GM18505 (cell line): ENCODE measurements around the gene GRID1.

Experiments used
- ATAC-seq: cut with Tn5 transposase; IDR thresholded peaks from one replicate; pipeline ENCODE4 v1.9.1; 2021; ENCODE audit not compliant: unreplicated experiment
- POLR2A ChIP-seq: IDR thresholded peaks from 4 replicates; pipeline ENCODE4 v1.6.1; 2011; ENCODE audit warnings: borderline replicate concordance; ENCODE audit not compliant: insufficient read depth, insufficient read length; ENCODE audit errors: extremely low read depth

The GRID1 gene

GRCh38 chr10:86030312-86030711 is 336.3 kb downstream of the GRID1 start:
- no peak for ATAC-seq
- no peak for TF ChIP-seq POLR2A

- ATAC-seq = no peak
Measured at GRCh38 chr10:86027346-86027745, 339.2 kb downstream of the GRID1 start.

DNA sequence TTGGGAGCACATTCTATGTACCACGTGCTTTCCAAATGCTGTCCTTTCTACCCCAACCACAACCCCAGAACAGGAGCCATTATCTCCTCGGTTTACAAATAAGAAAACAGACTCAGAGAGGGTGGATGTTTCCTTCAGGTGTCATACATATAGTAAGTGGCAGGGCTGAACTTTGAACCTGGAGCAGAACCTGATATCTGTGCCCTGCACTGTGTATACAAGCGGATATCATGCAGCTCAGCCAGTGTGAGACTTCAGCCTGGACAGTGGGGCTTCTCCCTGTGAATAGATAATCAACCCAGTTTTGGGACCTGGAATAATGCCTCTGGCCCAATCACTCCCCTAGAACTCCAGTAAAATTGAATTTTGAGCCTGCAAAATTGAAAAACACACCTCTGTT is 341.1 kb downstream of the GRID1 start:
- no peak for ATAC-seq
- no peak for TF ChIP-seq POLR2A

More at GRCh38 chr10:86027346-86027745, 339.2 kb downstream of the GRID1 start:
- TF ChIP-seq POLR2A = no peak

DNA sequence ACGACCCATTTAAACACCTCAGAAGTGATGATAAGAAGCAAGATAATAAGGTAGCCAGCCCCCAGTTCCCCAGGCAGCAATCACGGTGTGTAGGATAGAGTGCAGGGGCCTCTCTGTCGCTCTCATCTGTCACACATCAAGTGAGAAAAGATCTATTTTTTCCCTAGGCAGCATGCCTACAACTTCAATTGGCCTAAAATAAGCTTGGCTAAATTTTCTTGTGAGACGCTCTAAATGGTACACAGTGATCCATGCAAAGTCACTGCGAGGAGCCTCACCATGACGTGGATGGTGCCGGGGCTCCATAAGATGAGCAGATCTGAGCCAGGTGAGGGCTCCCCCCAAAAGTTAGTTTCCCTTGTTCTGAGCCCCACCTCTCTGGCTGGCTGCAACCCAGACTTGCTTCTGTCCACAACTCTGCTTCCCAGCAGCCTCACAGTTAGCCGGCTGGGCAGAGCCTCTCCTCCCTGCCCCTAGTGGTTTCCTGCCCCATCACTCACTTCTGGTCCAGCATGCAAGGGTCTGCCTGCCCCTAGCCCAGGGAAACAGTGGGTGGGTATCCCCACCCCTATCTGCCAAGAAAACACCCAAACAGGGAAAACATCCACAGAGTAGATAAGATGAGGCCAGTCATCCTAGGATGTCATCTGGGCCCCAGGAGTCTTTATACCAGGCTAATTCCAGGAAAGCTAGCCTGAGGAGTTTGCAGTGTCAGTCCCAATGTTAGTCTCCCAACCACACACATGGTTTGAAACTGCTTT is 342.1 kb downstream of the GRID1 start:
- ATAC-seq = no peak
- no peak for TF ChIP-seq POLR2A

DNA sequence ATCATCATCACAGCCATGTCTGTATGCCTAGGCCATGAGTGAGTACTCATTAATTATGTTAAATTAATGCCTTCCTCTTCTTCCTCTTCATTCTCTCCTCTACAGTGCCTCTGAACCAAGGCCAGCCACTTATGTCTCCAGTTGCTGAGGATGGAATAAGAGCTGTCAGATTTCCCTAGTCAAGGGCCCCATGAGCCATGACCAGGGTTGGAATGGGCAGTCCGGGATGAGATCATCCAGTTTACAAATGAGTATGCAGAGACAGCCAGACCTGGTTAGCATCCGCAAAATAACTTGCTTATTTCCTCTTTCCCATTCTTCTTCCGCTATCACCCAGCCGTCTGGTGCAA is 342.7 kb downstream of the GRID1 start:
- TF ChIP-seq POLR2A = no peak
- ATAC-seq = no peak

DNA sequence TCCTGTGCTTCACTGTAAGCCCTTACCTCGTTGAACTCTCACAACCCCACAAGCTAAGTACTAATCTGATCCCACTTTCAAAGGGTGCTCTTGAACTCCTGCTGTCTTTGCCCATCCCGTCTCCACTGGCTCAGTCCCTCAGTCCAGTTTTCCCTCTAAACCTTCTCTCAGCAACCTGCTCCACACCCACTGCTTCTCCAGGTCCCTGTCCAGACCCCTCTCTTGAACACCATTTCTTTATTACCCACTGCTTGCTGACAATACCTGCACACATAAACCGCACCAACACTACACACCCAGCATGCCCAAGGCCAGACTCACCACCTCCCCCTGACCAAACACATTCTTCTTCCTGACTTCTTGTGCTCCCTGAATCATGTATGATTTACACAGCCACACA is 343.3 kb downstream of the GRID1 start:
- TF ChIP-seq POLR2A = no peak
- no peak for ATAC-seq

- no peak for TF ChIP-seq POLR2A
- ATAC-seq = no peak
Measured at GRCh38 chr10:86022906-86023305, 343.7 kb downstream of the GRID1 start.

DNA sequence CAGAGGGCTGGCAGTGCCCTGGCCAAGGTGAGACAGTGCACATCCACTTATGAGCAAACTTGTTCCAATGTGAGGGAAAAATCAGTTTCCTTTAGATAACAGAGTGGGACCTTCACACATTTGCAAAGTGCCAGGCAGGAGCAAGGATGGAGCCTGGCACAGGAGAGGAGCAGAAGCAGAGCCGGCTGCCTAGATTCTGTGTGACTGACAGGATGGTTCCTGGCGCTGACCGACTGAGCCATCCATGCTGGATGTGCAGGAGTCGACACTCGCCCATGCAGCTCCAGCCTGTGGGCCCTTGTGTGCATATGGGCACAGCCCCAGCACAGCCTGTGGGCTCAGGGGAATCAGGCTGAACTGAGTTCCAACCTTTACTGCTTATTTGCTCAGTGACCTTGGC is 346.5 kb downstream of the GRID1 start:
- no peak for ATAC-seq
- no peak for TF ChIP-seq POLR2A

DNA sequence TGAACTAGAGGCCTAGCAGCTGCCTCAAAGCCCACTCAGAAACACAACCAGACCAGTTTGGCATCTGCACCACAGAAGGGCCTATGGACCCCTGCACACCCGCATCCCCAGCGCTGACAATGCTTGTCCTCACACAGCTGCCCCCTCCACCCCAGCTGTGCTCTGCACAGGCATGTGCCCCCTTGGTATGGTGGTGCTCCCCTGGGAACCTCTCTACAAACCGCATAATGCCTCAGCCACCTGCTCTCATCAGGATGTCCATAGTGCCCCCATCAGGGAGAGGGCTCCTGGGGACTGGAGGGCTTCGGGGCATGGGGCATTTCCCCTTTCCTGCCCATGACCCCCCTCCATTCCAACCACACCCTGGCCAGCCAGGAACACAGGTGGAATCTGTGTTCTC is 347.5 kb downstream of the GRID1 start:
- no peak for TF ChIP-seq POLR2A
- ATAC-seq = no peak

DNA sequence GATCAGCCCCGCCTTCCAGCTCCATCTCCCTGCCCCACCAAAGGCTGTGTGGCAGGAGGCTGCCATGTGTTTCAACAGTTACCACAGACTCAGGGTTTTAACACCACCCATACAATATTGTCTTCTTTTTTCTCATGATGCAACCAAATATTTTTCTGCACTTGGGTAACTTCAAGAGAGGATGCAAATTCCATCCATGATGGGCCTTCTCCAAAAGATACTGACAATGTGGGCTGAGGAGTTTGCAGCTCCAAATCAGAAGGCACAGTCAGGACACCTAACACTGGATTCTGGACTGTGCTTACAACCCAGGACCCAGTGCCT is 347.9 kb downstream of the GRID1 start:
- ATAC-seq = no peak
- TF ChIP-seq POLR2A = no peak

DNA sequence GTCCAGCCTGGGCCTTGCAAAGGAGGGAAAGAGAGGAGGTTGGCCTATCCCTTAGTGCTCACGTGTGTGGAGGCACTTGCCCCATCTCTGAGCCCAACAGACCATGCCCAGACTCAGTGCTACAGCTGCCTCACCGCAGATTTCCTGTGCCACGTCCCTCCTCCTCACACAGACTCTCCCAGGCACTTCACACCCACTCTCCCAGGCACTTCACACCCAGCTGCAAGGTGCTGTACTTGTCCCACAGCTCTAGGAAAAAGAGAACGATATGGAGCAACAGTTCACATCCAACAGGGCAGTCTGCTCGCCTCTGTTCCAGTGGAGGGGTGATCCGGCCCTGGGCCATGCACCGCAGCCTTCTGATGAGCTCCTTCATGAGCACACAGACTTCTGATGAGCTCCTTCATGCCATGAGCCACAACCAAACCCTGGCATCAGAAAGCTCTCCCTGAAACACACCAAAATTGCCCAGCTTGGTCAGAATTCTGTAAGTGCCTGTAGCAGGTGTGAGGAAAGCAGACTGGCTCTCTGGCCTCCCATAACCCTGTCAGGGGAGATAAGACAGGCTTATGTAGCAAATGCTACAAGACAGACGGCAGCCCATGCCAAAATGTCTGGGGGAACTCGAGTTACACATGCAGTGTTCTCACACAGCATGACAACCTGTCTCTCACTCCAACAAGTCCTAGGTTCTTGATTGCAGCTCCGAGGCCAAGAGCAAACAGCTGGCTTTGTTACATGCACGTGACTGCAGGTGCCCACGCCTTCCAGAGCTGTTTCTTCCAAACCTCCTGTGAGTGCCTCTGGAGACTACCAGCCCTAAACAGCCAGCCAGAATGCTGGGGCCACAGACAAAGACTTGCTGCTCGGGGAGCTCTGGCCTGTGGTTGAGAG is 348.5 kb downstream of the GRID1 start:
- ATAC-seq = peak; percentile 88

DNA sequence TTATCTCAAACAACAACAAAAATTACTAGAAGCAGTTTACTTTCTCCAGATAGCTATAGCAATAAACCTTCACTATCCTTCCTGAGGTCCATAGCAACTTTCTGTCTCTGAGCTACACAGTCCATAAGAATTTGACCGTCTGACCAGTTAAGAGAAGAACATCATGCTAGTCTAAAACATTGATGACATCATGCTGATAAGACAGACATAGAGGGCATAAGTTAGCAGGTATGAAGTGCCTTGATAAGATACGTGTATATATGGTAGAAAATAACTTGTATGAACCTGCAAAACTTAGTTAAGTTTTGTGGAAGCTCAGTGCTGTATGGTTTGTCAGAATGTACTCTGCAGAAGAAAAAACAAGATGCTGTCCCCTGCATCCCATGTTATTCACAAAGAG is 353.0 kb downstream of the GRID1 start:
- TF ChIP-seq POLR2A = no peak
- ATAC-seq = no peak

More for the DNA sequence above, 348.5 kb downstream of the GRID1 start:
- TF ChIP-seq POLR2A = no peak

DNA sequence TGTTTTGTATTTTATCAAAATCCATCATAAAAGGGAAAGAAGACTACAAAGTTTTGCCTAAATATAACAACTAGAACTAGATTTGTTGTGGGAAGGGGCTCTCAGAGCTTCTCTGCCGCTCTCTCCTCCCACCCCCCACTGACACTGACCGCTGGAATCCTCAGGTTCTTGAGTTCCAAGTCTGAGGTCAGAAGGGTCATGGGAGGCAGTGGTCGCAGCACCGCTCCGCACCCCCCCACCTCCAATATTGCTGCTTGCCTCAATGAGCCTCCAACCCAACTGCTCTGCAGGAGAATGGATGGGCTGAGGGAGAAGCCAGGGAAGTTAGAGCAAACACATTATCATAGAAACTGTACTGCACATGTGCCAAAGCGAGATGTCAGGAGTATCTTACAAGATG is 359.4 kb downstream of the GRID1 start:
- ATAC-seq = no peak
- no peak for TF ChIP-seq POLR2A

GRCh38 chr10:86004337-86004736 is 362.3 kb downstream of the GRID1 start:
- ATAC-seq = no peak
- TF ChIP-seq POLR2A = no peak
